ENCODE results near the gene KRI1. TPM values are rescaled to one million over a fixed set of nuclear protein-coding genes. Genes with fewer than 3 reads are reported as not detected.
A peak's percentile ranks its signal among the peaks of the same experiment; 100 is the strongest.
"Not testable (repeated sequence)": the region's sequence is repeated elsewhere in the genome, so short reads cannot be mapped to it uniquely, and the experiment has no call there.

Gene KRI1
- total RNA-seq, 4 donors from 2014 or later: 16.8 to 24.1 (median 19.9) TPM

- no peak for DNase-seq
- Histone ChIP-seq H3K27me3 (no peaks in the 10 kb centered on the region), H3K27ac (peak overlapping the region; percentile 89 to 96 (median 92)), H3K4me1 (peaks cover 15 to 18% of the 10 kb centered on the region in 2 donors), H3K4me3 (peak overlapping the region; percentile 68 to 94 (median 79)), H3K9me3 (no peaks in the 10 kb centered on the region), H3K36me3 (peaks cover 0 to 39% of the 10 kb centered on the region in 2 donors)
- no peak for TF ChIP-seq CTCF (IDR thresholded peaks at IDR 0.05 in 4 of 5, conservative IDR thresholded peaks at IDR 0.05 in 1 of 5)
- no peak for TF ChIP-seq POLR2A (IDR thresholded peaks at IDR 0.05)
- ATAC-seq: no peak
- in situ Hi-C loops (cut with MboI; ENCODE audit: low sequenced_read_pairs in 4 of 4): loop anchor here in 1 of 4 donors (10.0 kb wide), 1 partner anchor 60 kb away; no protein-coding TSS in a partner anchor
- intact Hi-C loops (cut with DNase I; ENCODE audit: low total_unique reads): loop anchor here (2.0 kb wide), 1 partner anchor 42 kb away; the partner anchor contains the start of gene KEAP1
Observed at GRCh38 chr19:10544753-10545251, 21.0 kb downstream of the KRI1 start.

DNA sequence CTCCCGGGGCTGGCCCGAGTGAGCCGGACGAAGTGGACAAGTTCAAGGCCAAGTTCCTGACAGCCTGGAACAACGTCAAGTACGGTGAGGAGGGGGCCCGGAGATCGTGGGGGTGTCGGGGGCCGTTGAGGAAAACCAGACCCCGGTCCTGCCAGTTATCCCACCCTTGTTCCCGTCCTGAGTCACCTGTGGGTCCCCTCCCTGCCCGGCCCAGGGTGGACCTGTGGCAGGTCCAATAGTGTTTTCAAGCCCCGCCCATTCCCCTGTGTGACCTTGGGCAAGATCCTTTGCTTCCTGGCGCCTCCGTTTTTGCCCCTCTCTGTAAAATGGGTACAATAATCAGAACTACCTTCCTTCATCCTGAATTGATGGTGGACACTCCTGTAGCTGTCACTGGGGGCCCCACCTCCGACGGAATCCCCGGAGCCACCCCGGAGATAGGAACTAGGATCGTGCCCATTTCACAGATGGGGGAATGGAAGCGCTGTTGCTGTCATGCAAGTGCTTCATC lies 21.5 kb downstream of the KRI1 start:
- Histone ChIP-seq H3K4me3 (peak overlapping the region; percentile 68 to 94 (median 79)), H3K27me3 (no peaks in the 10 kb centered on the region), H3K4me1 (peaks cover 15 to 18% of the 10 kb centered on the region in 2 donors), H3K9me3 (no peaks in the 10 kb centered on the region), H3K27ac (peak overlapping the region; percentile 89 to 96 (median 92)), H3K36me3 (peaks cover 0 to 34% of the 10 kb centered on the region in 2 donors)
- in situ Hi-C loops (cut with MboI; ENCODE audit: low sequenced_read_pairs in 4 of 4) (loop anchor here in 1 of 4 donors (10.0 kb wide), 1 partner anchor 59 kb away; no protein-coding TSS in a partner anchor), intact Hi-C loops (cut with DNase I; ENCODE audit: low total_unique reads) (loop anchor here (2.0 kb wide), 1 partner anchor 41 kb away; the partner anchor contains the start of gene KEAP1)
- TF ChIP-seq POLR2A (IDR thresholded peaks at IDR 0.05) (no peak), CTCF (IDR thresholded peaks at IDR 0.05 in 4 of 5, conservative IDR thresholded peaks at IDR 0.05 in 1 of 5) (no peak)
- DNase-seq: peak in 1 of 2 donors; percentile 69
- ATAC-seq: peak; percentile 55 to 64

- peak within 1 kb of the TSS; percentile 68 to 94 (median 79) for H3K4me3 ChIP-seq
- H3K27ac ChIP-seq: peak within 1 kb of the TSS; percentile 89 to 96 (median 92)
- in situ Hi-C loops (cut with MboI; ENCODE audit: low sequenced_read_pairs in 4 of 4) (loop anchor here in 1 of 4 donors (10.0 kb wide), 1 partner anchor 59 kb away; no protein-coding TSS in a partner anchor), intact Hi-C loops (cut with DNase I; ENCODE audit: low total_unique reads) (loop anchor here (1.0 to 2.0 kb wide), 2 partner anchors 23 to 41 kb away; partner anchors contain the start of genes KEAP1 and KRI1)
- no peaks in the 10 kb centered on the region for H3K27me3 ChIP-seq
- TF ChIP-seq CTCF (IDR thresholded peaks at IDR 0.05 in 4 of 5, conservative IDR thresholded peaks at IDR 0.05 in 1 of 5) (no peak), POLR2A (IDR thresholded peaks at IDR 0.05) (peak; percentile 70 to 85)
- ATAC-seq (peak; percentile 86 to 94), DNase-seq (peak; percentile 60 to 74)
- peaks cover 0 to 28% of the 10 kb centered on the region in 2 donors for H3K36me3 ChIP-seq
- H3K9me3 ChIP-seq: no peaks in the 10 kb centered on the region
- H3K4me1 ChIP-seq: peaks cover 15 to 18% of the 10 kb centered on the region in 2 donors
Observed at GRCh38 chr19:10543420-10544241, 22.2 kb downstream of the KRI1 start, which contains the start of gene ATG4D. TSS of gene ATG4D (plus strand) at chr19:10543904. CDS start at chr19:10544091, 187 bp downstream.

DNA sequence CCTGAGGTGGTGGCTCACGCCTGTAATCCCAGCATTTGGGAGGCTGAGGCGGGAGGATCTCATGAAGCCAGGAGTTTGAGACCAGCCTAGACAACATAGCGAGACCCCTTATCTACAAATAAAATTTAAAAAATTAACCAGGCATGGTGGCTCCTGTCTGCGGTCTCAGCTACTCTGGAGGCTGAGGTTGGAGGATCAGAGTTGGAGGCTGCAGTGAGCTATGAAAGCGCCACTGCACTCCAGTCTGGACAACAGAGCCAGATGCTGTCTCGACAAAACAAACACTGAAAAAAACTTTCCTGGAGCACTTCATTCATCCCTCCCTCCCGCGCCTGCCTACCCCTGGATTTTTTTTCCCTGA lies 22.8 kb downstream of the KRI1 start:
- H3K27me3 ChIP-seq: no peaks in the 10 kb centered on the region
- H3K4me1 ChIP-seq: peaks cover 15 to 18% of the 10 kb centered on the region in 2 donors
- H3K27ac ChIP-seq: peak overlapping the region; percentile 89 to 96 (median 92)
- in situ Hi-C loops (cut with MboI; ENCODE audit: low sequenced_read_pairs in 4 of 4): loop anchor here in 1 of 4 donors (10.0 kb wide), 1 partner anchor 58 kb away; no protein-coding TSS in a partner anchor
- TF ChIP-seq CTCF (IDR thresholded peaks at IDR 0.05 in 4 of 5, conservative IDR thresholded peaks at IDR 0.05 in 1 of 5) (no peak), POLR2A (IDR thresholded peaks at IDR 0.05) (no peak)
- intact Hi-C loops (cut with DNase I; ENCODE audit: low total_unique reads): loop anchor here (1.0 kb wide), 1 partner anchor 23 kb away; the partner anchor contains the start of gene KRI1
- ATAC-seq: no peak
- peaks cover 0 to 23% of the 10 kb centered on the region in 2 donors for H3K36me3 ChIP-seq
- no peaks in the 10 kb centered on the region for H3K9me3 ChIP-seq
- H3K4me3 ChIP-seq: peak overlapping the region; percentile 68 to 94 (median 79)
- DNase-seq: no peak

DNA sequence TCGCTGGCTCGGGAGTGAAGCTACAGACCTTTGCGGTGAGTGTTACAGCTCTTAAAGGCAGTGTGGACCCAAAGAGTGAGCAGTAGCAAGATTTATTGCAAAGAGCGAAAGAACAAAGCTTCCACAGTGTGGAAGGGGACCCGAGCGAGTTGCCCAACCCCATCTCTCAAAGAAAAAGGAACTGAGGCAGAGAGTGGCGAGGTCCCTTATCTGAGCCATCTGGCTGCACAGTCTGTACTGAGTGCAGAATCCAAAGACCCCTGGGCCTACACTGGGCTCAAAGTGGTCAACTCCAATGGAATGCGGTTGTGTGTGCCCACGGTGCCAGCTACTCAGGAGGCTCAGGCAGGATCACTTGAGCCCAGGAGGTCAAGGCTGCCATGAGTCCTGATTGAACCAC lies 26.8 kb downstream of the KRI1 start:
- H3K4me3 ChIP-seq; H3K27ac ChIP-seq; H3K9me3 ChIP-seq; H3K4me1 ChIP-seq; intact Hi-C loops (cut with DNase I; ENCODE audit: low total_unique reads); ATAC-seq; in situ Hi-C loops (cut with MboI; ENCODE audit: low sequenced_read_pairs in 4 of 4); DNase-seq; H3K36me3 ChIP-seq; H3K27me3 ChIP-seq: not testable (repeated sequence)

All from gastrocnemius medialis (tissue), 4 donors.